ENCODE data around the gene GPRC5C. TPM values are rescaled to one million over a fixed set of nuclear protein-coding genes. Genes with fewer than 3 reads are reported as not detected.

GPRC5C gene
- total RNA-seq, 1 donor from 2014 or later = not detected

DNA sequence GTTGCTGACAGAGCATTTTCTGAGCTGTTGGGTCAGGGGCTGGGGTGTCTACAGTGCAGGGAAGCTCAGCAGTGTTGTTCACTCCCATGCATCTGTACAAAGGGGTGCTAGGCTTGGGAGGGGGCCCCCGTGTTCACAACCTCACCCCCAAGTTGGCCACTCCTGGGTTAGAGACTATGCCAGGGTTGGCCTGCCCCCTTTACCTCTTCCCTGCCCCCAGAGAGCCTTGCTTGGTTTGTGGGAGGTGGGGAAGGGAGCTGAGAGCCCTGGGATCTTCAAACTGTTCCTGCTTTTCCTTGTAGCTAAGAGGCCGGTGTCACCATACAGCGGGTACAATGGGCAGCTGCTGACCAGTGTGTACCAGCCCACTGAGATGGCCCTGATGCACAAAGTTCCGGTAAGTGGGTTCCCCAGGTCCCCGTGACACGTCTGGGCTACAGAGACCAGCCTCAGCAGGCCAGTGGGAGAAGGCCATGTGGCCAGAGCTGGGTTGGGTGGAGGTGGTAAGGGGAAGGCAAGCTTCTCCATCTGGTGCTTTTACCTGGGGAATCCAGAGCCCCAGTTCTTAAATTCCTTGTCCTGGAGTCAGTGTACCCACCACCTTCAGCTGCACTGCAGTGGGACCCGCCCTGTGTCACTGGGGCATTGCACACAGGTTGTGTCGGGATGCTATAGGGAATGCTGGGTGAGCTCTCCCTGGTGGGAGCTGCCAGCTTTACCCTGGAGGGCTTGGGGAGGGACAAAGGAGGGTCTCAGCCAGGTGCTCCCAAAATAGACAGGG lies 11.8 kb downstream of the GPRC5C start:
- H3K36me3 Mint-ChIP-seq (ENCODE audit: low read depth) = peaks cover 2% of the 10 kb centered on the region
- no peaks in the 10 kb centered on the region for H3K4me1 Mint-ChIP-seq (ENCODE audit: low read depth)
- DNase-seq (ENCODE audit: low spot score) = no peak
- intact Hi-C loops (cut with micrococcal nuclease) = no loop called here
- peaks cover 4% of the 10 kb centered on the region for H3K9me3 Mint-ChIP-seq
- no peak overlapping the region for H3K27ac Mint-ChIP-seq
- no peaks in the 10 kb centered on the region for H3K27me3 Mint-ChIP-seq (ENCODE audit: insufficient read depth)
- H3K4me3 Mint-ChIP-seq = no peak overlapping the region

DNA sequence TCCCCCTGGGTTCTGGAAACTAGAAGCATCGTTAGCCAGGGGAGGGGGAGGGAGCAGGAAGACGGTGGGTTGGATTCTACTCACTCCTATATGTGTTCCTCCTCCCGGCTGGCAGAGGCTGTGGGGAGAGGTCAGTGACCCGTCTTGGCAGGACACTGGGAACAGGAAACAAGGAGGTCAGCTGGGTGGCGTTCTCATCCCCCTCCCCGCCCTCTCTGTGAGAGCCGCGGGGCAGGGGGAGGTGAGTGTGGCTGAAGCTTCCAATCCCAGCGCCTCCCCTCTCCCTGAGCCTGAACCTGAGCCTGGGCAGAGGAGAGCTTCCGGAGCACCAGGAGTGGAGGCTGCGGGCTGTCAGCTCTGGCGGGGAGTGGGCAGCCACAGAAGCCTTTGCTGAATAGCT lies 12.5 kb downstream of the GPRC5C start:
- Mint-ChIP-seq H3K4me1 (ENCODE audit: low read depth) (no peaks in the 10 kb centered on the region), H3K36me3 (ENCODE audit: low read depth) (peaks cover 2% of the 10 kb centered on the region), H3K4me3 (no peak overlapping the region), H3K27ac (no peak overlapping the region), H3K27me3 (ENCODE audit: insufficient read depth) (no peaks in the 10 kb centered on the region), H3K9me3 (no peaks in the 10 kb centered on the region)
- intact Hi-C loops (cut with micrococcal nuclease) = no loop called here
- DNase-seq (ENCODE audit: low spot score) = no peak

DNA sequence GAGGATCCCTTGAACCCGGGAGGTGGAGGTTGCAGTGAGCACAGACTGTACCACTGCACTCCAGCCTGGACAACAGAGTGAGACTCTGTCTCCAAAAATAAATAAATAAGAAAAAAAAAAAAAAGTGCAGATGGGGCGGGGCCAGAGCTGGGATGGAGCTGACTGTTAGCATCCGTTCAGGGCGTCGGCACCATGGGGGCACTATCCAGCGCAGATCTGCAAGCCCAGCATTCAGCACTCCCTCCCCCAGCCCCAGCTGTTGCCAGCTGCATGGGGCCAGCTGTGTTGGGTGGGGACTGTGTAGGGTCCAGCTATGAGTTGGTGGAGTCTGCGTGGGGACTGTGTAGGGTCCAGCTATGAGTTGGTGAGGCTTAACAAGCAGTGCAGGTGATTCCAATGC lies 13.3 kb downstream of the GPRC5C start:
- no peaks in the 10 kb centered on the region for H3K36me3 Mint-ChIP-seq (ENCODE audit: low read depth)
- no peaks in the 10 kb centered on the region for H3K27me3 Mint-ChIP-seq (ENCODE audit: insufficient read depth)
- DNase-seq (ENCODE audit: low spot score) = no peak
- intact Hi-C loops (cut with micrococcal nuclease) = no loop called here
- H3K9me3 Mint-ChIP-seq = no peaks in the 10 kb centered on the region
- H3K4me3 Mint-ChIP-seq = no peak overlapping the region
- H3K4me1 Mint-ChIP-seq (ENCODE audit: low read depth) = no peaks in the 10 kb centered on the region
- H3K27ac Mint-ChIP-seq = no peak overlapping the region

DNA sequence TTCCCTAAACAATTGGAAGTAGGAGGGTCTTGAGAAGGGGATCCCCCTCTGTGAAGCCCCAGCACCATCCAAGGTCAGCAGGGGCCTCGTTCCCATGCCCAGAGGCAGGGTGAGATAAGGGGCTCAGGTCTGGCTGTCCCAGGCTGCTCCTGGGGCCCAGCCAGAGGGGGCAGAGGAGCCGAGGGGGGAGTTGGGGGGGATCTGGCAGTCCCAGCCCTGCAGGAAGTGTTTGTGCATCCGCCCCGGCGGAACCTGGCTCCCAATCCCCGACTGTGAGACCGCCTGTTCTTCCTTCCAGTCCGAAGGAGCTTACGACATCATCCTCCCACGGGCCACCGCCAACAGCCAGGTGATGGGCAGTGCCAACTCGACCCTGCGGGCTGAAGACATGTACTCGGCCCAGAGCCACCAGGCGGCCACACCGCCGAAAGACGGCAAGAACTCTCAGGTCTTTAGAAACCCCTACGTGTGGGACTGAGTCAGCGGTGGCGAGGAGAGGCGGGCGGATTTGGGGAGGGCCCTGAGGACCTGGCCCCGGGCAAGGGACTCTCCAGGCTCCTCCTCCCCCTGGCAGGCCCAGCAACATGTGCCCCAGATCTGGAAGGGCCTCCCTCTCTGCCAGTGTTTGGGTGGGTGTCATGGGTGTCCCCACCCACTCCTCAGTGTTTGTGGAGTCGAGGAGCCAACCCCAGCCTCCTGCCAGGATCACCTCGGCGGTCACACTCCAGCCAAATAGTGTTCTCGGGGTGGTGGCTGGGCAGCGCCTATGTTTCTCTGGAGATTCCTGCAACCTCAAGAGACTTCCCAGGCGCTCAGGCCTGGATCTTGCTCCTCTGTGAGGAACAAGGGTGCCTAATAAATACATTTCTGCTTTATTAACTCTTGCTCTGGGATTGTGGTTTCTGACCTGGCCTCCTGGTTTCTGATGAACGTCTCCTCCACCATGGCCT lies 14.9 kb downstream of the GPRC5C start:
- H3K4me3 Mint-ChIP-seq = no peak overlapping the region
- H3K27me3 Mint-ChIP-seq (ENCODE audit: insufficient read depth) = peaks cover 4% of the 10 kb centered on the region
- no peaks in the 10 kb centered on the region for H3K9me3 Mint-ChIP-seq
- intact Hi-C loops (cut with micrococcal nuclease) = no loop called here
- no peaks in the 10 kb centered on the region for H3K36me3 Mint-ChIP-seq (ENCODE audit: low read depth)
- no peak for DNase-seq (ENCODE audit: low spot score)
- no peak overlapping the region for H3K27ac Mint-ChIP-seq
- H3K4me1 Mint-ChIP-seq (ENCODE audit: low read depth) = peaks cover 1% of the 10 kb centered on the region

DNA sequence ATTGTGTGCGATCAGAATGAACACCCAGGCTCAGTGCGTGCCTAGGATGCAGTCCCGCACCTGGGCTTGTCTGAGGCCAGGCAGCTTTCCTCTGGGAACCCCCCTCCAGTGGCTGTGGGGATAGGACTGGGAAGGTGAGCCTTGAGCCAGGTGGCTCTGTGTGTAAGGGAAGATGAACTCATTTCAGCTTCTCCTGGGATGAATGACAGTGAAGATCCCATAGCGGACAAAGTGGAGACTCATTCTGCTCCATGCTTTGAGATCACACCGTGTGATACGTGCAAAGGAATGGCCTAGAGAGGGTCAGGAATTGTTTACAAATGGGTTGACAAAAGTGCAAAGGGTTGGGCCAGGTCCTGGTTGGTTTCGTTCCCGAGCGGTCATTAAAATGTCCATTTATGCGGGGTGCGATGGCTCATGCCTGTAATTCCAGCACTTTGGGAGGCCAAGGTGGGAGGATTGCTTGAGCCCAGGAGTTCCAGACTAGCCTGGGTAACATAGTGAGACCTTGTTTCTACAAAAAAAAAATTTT lies 15.8 kb downstream of the GPRC5C start:
- H3K27ac Mint-ChIP-seq = no peak overlapping the region
- H3K27me3 Mint-ChIP-seq (ENCODE audit: insufficient read depth) = peaks cover 5% of the 10 kb centered on the region
- no peaks in the 10 kb centered on the region for H3K9me3 Mint-ChIP-seq
- H3K4me3 Mint-ChIP-seq = no peak overlapping the region
- H3K4me1 Mint-ChIP-seq (ENCODE audit: low read depth) = peaks cover 9% of the 10 kb centered on the region
- no peaks in the 10 kb centered on the region for H3K36me3 Mint-ChIP-seq (ENCODE audit: low read depth)
- intact Hi-C loops (cut with micrococcal nuclease) = no loop called here
- no peak for DNase-seq (ENCODE audit: low spot score)

DNA sequence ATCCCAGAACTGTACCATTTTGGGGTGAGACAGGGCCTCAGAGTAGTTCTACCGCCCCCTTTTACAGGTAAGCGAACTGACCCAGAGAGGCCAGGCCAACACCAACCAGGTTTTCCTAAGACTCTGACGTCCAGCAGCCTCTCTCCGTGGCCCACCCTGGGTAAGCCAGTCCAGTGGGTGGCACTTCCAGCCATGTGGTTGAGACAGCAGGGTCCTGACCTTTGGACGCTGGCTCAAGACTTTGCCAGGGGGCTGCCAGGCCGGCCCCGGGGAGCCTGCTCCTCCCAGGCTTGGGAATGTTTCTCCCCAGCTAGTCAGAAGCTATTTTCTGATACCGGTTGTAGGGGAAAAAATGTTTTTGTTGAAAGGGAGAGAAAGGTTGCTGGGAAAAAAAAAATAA lies 16.9 kb downstream of the GPRC5C start:
- no peak overlapping the region for H3K4me3 Mint-ChIP-seq
- intact Hi-C loops (cut with micrococcal nuclease) = no loop called here
- no peaks in the 10 kb centered on the region for H3K36me3 Mint-ChIP-seq (ENCODE audit: low read depth)
- no peak overlapping the region for H3K27ac Mint-ChIP-seq
- no peak for DNase-seq (ENCODE audit: low spot score)
- H3K4me1 Mint-ChIP-seq (ENCODE audit: low read depth) = peaks cover 13% of the 10 kb centered on the region
- H3K27me3 Mint-ChIP-seq (ENCODE audit: insufficient read depth) = peaks cover 7% of the 10 kb centered on the region
- H3K9me3 Mint-ChIP-seq = no peaks in the 10 kb centered on the region

DNA sequence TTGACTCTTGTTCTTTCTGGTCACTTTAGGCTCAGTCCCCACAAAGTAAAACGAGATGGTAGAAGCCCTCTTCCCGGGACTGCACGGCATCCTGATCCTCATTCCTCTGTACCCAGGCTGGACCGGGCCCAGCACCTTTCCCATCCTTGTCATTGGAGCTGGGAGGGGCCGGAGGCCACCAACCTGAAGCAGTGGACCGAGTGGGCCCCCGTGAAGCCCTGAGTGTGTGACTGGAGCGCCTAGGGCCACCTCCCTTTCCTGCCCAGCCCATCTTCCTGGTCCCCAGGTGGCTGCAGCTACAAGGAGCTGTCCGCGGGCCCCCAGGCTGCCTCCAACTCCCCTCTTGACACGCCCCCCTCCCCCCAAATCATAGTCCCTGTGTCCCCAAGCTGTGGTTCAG lies 17.4 kb downstream of the GPRC5C start:
- H3K4me3 Mint-ChIP-seq = no peak overlapping the region
- H3K36me3 Mint-ChIP-seq (ENCODE audit: low read depth) = no peaks in the 10 kb centered on the region
- DNase-seq (ENCODE audit: low spot score) = no peak
- intact Hi-C loops (cut with micrococcal nuclease) = no loop called here
- H3K9me3 Mint-ChIP-seq = no peaks in the 10 kb centered on the region
- H3K27me3 Mint-ChIP-seq (ENCODE audit: insufficient read depth) = peaks cover 7% of the 10 kb centered on the region
- no peak overlapping the region for H3K27ac Mint-ChIP-seq
- H3K4me1 Mint-ChIP-seq (ENCODE audit: low read depth) = peaks cover 13% of the 10 kb centered on the region

DNA sequence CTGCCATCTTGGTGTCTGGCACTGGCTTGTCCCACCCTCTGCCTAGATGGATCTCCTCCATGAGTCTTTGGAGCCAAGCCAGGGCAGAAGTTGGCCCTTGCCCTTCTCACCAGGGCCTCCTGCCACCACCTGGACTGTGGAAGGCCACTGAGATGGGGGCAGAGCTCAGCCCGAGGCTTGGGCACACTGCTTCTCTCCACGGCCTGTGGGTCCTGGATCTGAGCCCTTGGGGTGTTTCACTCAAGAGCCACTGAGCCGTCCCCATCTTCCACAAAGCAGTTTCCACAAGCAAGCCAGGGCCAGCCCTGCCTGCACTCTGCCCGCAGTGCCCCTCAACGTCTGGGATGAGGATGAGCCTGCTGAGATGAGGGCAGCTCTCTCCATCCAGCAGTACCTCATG lies 17.9 kb downstream of the GPRC5C start:
- H3K36me3 Mint-ChIP-seq (ENCODE audit: low read depth) = no peaks in the 10 kb centered on the region
- no peak overlapping the region for H3K4me3 Mint-ChIP-seq
- no peaks in the 10 kb centered on the region for H3K9me3 Mint-ChIP-seq
- H3K27me3 Mint-ChIP-seq (ENCODE audit: insufficient read depth) = peaks cover 7% of the 10 kb centered on the region
- intact Hi-C loops (cut with micrococcal nuclease) = no loop called here
- H3K27ac Mint-ChIP-seq = no peak overlapping the region
- DNase-seq (ENCODE audit: low spot score) = no peak
- peaks cover 13% of the 10 kb centered on the region for H3K4me1 Mint-ChIP-seq (ENCODE audit: low read depth)

DNA sequence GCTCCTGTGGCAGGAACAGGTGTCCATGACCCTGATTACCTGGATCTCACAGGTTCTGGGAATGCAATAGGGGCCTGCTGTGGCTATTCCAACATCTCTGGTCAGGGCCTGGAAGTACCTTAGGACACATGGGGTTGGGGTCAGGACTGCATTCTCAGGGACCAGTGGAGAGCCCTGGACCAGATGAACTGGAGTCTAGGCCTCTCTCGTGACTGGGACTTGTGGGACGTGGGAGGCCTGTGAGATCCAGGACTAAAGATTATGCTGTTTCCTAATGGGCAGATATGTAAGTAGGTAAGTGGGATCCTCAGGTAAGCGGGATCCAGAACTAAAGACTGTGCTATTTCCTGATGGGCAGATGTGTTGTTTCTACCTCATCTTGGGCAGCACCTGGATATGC lies 18.3 kb downstream of the GPRC5C start:
- Mint-ChIP-seq H3K4me3 (no peak overlapping the region), H3K9me3 (no peaks in the 10 kb centered on the region), H3K27me3 (ENCODE audit: insufficient read depth) (peaks cover 7% of the 10 kb centered on the region), H3K4me1 (ENCODE audit: low read depth) (peaks cover 13% of the 10 kb centered on the region), H3K27ac (no peak overlapping the region), H3K36me3 (ENCODE audit: low read depth) (no peaks in the 10 kb centered on the region)
- intact Hi-C loops (cut with micrococcal nuclease) = no loop called here
- no peak for DNase-seq (ENCODE audit: low spot score)

DNA sequence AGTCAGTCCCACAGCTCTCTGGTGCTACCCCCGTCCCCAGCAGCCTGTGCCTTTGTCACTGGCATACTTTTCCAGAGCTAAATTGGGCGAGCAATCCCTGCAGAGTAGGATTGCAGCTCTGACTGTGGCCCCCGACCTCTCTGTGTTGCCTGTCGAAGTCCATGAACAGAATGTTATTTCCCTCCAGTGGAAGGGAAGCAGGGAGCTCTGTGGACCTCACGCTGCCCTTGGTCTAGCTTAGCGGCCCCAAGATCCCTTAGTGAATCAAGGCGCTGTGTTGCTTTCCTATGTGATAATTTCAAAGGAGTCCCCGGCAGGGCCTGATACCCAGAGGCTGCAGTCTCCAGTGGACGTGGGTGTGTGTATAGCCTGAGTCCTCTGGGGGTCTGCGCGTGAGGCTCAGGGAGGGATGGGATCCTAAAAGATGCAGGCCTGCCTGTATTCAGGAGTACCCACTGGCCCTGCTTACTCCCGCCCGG lies 19.1 kb downstream of the GPRC5C start:
- intact Hi-C loops (cut with micrococcal nuclease) = no loop called here
- H3K36me3 Mint-ChIP-seq (ENCODE audit: low read depth) = no peaks in the 10 kb centered on the region
- peaks cover 13% of the 10 kb centered on the region for H3K4me1 Mint-ChIP-seq (ENCODE audit: low read depth)

DNA sequence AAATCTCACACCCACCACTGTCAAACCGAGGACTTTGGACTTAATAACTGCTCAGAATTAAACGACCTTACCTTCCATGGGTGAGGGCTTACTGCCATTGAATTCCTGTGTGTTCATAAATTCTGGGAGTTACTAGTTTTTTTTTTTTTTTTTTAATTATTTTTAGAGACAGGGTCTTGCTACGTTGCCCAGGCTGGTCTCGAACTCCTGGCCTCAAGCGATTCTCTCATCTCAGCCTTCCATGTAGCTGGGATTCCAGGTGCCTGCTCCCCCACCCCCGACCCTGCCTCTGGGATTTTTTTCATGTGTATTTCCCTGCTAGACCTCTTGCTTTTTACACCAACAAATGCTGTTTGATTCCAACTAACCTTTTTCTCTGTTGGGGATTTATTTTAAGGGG lies 19.7 kb downstream of the GPRC5C start:
- no peak for DNase-seq (ENCODE audit: low spot score)
- H3K9me3 Mint-ChIP-seq = no peaks in the 10 kb centered on the region

More for the DNA sequence above, 19.1 kb downstream of the GPRC5C start:
- Mint-ChIP-seq H3K27ac (no peak overlapping the region), H3K9me3 (no peaks in the 10 kb centered on the region), H3K4me3 (no peak overlapping the region), H3K27me3 (ENCODE audit: insufficient read depth) (peaks cover 9% of the 10 kb centered on the region)
- no peak for DNase-seq (ENCODE audit: low spot score)

DNA sequence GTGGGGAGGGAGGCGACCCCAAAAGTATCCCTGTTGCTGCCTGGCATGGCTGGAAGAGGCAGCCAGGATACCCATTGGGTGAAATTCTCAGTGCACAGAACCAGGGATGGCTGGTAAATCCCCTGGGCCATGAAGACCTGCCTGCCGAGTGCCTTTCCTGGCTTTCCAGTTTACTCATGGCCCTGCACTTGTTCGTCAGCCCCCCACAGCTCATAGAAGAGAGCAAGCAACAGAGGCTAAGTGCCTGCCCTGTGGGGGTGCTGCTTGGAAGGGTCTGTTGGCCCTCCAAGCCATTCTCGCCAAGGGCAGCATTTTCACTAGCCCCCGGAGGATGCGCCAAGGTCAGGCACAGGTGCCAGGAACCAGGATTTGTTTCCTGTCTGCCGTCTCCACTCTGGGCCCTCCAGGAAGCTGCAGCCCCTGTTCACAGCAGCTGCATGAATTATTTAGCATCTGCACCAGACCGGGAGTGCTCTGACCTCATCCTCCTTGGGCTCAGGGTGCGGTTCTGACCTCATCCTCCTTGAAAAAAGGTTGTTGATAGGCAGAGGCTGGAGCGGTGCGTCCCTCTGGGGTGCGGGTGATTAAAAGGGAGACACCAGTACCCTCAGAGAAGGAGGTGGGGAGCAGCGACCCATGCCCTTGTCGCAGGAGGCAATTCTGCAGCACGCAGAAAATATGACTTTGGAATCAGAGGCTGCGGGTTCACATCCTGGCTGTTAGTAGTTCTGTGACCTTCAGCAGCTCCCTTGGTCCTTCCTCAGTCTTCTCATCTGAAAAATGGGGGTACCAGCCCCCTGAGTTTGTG lies 20.3 kb downstream of the GPRC5C start:
- intact Hi-C loops (cut with micrococcal nuclease) = no loop called here
- Mint-ChIP-seq H3K4me3 (peak overlapping the region; percentile 46), H3K4me1 (ENCODE audit: low read depth) (peaks cover 13% of the 10 kb centered on the region), H3K27ac (no peak overlapping the region), H3K36me3 (ENCODE audit: low read depth) (no peaks in the 10 kb centered on the region), H3K27me3 (ENCODE audit: insufficient read depth) (peaks cover 9% of the 10 kb centered on the region), H3K9me3 (no peaks in the 10 kb centered on the region)
- DNase-seq (ENCODE audit: low spot score) = no peak

More for the DNA sequence above, 19.7 kb downstream of the GPRC5C start:
- no peak overlapping the region for H3K27ac Mint-ChIP-seq
- peaks cover 13% of the 10 kb centered on the region for H3K4me1 Mint-ChIP-seq (ENCODE audit: low read depth)
- peaks cover 9% of the 10 kb centered on the region for H3K27me3 Mint-ChIP-seq (ENCODE audit: insufficient read depth)
- intact Hi-C loops (cut with micrococcal nuclease) = no loop called here
- no peak overlapping the region for H3K4me3 Mint-ChIP-seq
- H3K36me3 Mint-ChIP-seq (ENCODE audit: low read depth) = no peaks in the 10 kb centered on the region
